Activated CD8-positive, alpha-beta T cell treated with anti-CD3 and anti-CD28 coated beads, Interleukin-2, amount 10 ng/mL, durations not matched to agents 7 days and 5 days (primary cell): ENCODE results near the gene TRIM44. TPM values are rescaled to one million over a fixed set of nuclear protein-coding genes. Genes with fewer than 3 reads are reported as not detected.
"Not testable (repeated sequence)": the region's sequence is repeated elsewhere in the genome, so short reads cannot be mapped to it uniquely, and the experiment has no call there.

Experiments
- ATAC-seq: fragments of 150-1000 bp; cut with Tn5 transposase; one replicate; pipeline ENCODE4 v1.10.0; 2021; ENCODE audit warnings: moderate library complexity
- CTCF ChIA-PET: fragments of 350-600 bp; sonication (Branson Sonifier 250); formaldehyde crosslinking; loops from one replicate; lab custom pipeline; 2021; ENCODE audit warnings: antibody characterized with exemption; lab: Charles Lee
- POLR2A ChIA-PET: fragments of 350-600 bp; sonication (Branson Sonifier 250); formaldehyde crosslinking; loops from one replicate; lab custom pipeline; 2021; ENCODE audit warnings: antibody characterized with exemption; lab: Charles Lee
- DNase-seq: peaks from one replicate; pipeline ENCODE4 v3.0.0-alpha.2; 2020
- H3K27ac Mint-ChIP-seq: one replicate; pipeline ENCODE4 v1.8.0; 2021; ENCODE audit warnings: mild to moderate bottlenecking, mixed read lengths
- H3K27me3 Mint-ChIP-seq: one replicate; pipeline ENCODE4 v1.8.0; 2021; ENCODE audit warnings: low read depth, mixed read lengths
- H3K36me3 Mint-ChIP-seq: one replicate; pipeline ENCODE4 v1.8.0; 2021; ENCODE audit warnings: low read depth, mixed read lengths
- H3K4me1 Mint-ChIP-seq: one replicate; pipeline ENCODE4 v1.8.0; 2021; ENCODE audit warnings: low read depth, mixed read lengths
- H3K4me3 Mint-ChIP-seq: one replicate; pipeline ENCODE4 v1.8.0; 2021; ENCODE audit warnings: mild to moderate bottlenecking, mixed read lengths
- H3K9me3 Mint-ChIP-seq: one replicate; pipeline ENCODE4 v1.8.0; 2022; ENCODE audit warnings: mixed read lengths; ENCODE audit not compliant: insufficient read depth
- total RNA-seq, 2 experiments: library from RNA; stranded (reverse); gene quantifications; one replicate each; pipeline ENCODE4 v1.2.3, GENCODE V29; 2021

The TRIM44 gene
- total RNA-seq, 2 experiments from 2014 or later = 33.8 to 34.5 TPM

DNA sequence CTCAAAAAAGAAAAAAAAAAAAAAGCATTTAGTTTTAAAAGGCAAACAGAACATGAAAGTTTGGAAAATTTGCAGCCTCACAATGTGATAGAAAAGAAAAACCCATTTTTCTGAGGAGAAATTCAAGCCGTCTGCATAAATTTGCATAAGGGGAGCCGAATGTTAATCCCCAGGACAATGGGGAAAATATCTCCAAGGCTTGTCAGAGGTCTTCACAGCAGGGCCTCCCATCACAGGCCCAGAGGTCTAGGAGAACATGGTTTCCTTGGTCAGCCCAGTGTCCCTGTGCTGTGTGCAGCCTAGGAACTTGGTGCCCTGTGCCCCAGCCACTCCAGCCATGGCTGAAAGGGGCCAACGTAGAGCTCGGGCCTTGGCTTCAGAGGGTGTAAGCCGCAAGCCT is 109.1 kb downstream of the TRIM44 start:
- Mint-ChIP-seq H3K4me1 (no peaks in the 10 kb centered on the region), H3K27me3 (no peaks in the 10 kb centered on the region), H3K36me3 (peaks cover 23% of the 10 kb centered on the region), H3K4me3 (no peak overlapping the region), H3K9me3 (peaks cover 9% of the 10 kb centered on the region), H3K27ac (no peak overlapping the region)
- DNase-seq (no peak), ATAC-seq (no peak)
- POLR2A ChIA-PET = no interaction called here
- CTCF ChIA-PET = no interaction called here

DNA sequence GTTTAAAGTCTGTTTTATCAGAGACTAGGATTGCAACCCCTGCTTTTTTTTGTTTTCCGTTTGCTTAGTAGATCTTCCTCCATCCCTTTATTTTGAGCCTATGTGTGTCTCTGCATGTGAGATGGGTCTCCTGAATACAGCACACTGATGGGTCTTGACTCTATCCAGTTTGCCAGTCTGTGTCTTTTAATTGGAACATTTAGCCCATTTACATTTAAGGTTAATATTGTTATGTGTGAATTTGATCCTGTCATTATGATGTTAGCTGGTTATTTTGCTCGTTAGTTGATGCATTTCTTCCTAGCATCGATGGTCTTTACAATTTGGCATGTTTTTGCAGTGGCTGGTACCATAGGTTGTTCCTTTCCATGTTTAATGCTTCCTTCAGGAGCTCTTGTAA is 114.7 kb downstream of the TRIM44 start:
- POLR2A ChIA-PET, H3K4me1 Mint-ChIP-seq, H3K27me3 Mint-ChIP-seq, ATAC-seq, H3K4me3 Mint-ChIP-seq, H3K27ac Mint-ChIP-seq, CTCF ChIA-PET, DNase-seq: not testable (repeated sequence)
- peaks cover 17% of the 10 kb centered on the region for H3K36me3 Mint-ChIP-seq
- peaks cover 13% of the 10 kb centered on the region for H3K9me3 Mint-ChIP-seq

DNA sequence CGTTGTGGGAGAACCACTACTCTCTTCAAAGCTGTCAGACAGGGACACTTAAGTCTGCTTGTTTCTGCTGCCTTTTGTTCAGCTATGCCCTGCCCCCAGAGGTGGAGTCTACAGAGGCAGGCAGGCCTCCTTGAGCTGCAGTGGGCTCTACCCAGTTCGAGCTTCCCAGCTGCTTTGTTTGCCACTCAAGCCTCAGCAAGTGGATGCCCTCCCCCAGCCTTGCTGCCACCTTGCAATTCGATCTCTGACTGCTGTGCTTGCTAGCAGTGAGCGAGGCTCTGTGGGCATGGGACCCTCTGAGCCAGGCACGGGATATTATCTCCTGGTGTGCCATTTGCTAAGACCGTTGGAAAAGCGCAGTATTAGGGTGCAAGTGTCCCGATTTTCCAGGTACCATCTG is 116.4 kb downstream of the TRIM44 start:
- ATAC-seq, H3K4me1 Mint-ChIP-seq, DNase-seq, H3K9me3 Mint-ChIP-seq, H3K27me3 Mint-ChIP-seq, H3K27ac Mint-ChIP-seq, H3K4me3 Mint-ChIP-seq: not testable (repeated sequence)
- peaks cover 14% of the 10 kb centered on the region for H3K36me3 Mint-ChIP-seq
- CTCF ChIA-PET = interaction anchor here (1.4 kb wide), 1 partner anchor 43 kb away, joined by 4 read pairs; no protein-coding TSS in a partner anchor
- POLR2A ChIA-PET = interaction anchor here (0.7 kb wide), 1 partner anchor 25 kb away, joined by 3 read pairs; no protein-coding TSS in a partner anchor

DNA sequence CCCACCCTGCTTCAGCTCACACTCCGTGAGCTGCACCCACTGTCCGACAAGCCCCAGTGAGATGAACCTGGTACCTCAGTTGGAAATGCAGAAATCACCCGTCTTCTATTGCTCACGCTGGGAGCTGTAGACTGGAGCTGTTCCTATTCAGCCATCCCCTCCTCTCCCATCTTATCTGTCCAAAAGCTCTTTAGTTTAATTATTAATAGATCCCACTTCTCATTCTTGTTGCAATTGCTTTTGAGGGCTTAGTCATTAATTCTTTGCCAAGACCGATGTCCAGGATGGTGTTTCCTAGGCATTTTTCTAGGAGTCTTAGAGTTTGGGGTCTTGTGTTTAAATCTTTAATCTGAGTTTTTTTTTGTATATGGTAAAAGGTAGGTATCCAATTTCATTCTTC is 116.8 kb downstream of the TRIM44 start:
- Mint-ChIP-seq H3K4me3 (no peak overlapping the region), H3K4me1 (peaks cover 8% of the 10 kb centered on the region), H3K36me3 (peaks cover 14% of the 10 kb centered on the region), H3K9me3 (peaks cover 4% of the 10 kb centered on the region), H3K27me3 (no peaks in the 10 kb centered on the region), H3K27ac (no peak overlapping the region)
- ATAC-seq (no peak), DNase-seq (no peak)
- POLR2A ChIA-PET = interaction anchor here (0.7 kb wide), 1 partner anchor 25 kb away, joined by 3 read pairs; no protein-coding TSS in a partner anchor
- CTCF ChIA-PET = interaction anchor here (1.4 kb wide), 1 partner anchor 43 kb away, joined by 4 read pairs; no protein-coding TSS in a partner anchor

DNA sequence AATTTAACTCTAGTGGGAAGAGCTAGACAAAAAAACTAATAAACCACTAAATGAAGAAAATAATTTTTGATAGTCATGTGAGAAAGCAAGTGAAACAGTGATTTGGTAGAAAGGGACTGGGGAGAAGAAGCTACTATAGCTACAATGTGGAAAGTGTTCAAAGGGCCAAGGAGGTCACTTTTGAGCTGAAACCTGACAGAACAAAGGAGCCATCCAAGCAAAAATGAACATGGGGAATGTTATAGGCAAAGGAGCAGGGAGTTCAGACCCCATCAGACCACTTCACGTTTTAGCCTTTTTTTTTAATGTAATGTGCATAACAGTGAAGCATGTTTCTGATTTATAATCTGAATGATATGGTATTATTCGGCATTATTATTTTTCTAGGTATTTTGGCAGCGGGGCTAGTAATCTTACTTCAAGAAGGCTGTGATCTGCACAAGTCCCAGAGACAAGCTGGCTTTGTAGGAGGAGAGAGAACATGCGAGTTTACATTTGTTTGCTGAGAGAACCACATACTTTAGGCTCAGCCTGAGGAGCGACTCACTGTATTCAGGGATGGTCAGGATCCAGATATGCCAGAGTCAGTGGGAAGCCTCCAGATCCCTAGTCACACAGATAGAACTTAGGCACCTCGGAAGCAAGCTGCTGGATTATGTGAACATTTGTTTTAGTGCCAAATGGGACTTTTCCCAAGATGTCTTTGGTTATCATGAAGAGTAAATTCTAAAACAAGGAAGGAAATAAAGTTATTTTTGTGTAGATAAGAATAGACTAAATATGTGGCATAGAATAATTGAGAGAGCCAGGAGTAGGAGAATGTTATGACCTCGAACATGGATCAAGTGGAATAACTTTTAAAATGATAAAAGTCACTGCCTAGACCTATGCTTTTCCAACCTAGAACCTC is 118.6 kb downstream of the TRIM44 start:
- CTCF ChIA-PET = no interaction called here
- H3K27me3 Mint-ChIP-seq = no peaks in the 10 kb centered on the region
- POLR2A ChIA-PET = no interaction called here
- peaks cover 25% of the 10 kb centered on the region for H3K4me1 Mint-ChIP-seq
- ATAC-seq (no peak), DNase-seq (no peak)
- no peak overlapping the region for H3K27ac Mint-ChIP-seq
- no peak overlapping the region for H3K4me3 Mint-ChIP-seq
- peaks cover 14% of the 10 kb centered on the region for H3K36me3 Mint-ChIP-seq
- H3K9me3 Mint-ChIP-seq = peaks cover 4% of the 10 kb centered on the region

DNA sequence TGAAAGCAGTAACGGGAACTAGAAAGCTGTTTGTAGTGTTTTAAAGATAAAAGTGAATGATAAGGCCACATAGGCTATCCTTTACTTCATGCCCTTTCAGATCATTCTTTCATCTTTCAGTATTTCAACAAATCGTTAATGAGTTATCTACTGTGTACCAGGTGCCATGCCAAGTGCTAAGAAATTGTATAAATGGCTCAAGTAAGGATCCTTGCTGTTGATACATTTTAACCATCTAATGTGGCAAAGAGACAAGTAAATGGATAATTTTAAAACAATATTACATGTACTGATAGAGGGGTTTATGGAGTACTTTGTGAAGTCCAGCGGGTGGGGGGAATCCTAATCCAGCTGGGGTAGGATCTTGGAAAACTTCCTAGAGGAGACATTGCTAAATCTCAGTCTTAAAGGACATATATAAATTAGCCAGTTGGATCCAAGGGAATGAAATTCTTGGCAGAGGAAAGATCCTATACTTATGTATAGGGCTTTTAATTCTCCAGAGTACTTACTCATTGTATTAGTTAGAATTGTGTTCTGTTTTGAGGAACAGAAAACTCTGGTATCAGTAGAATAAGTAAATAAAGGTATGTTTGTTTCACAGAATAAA is 119.4 kb downstream of the TRIM44 start:
- ChIA-PET CTCF (interaction anchor here (1.0 kb wide), 1 partner anchor 40 kb away, joined by 3 read pairs; no protein-coding TSS in a partner anchor), POLR2A (no interaction called here)
- H3K36me3 Mint-ChIP-seq = peaks cover 15% of the 10 kb centered on the region
- H3K4me3 Mint-ChIP-seq = no peak overlapping the region
- no peak overlapping the region for H3K27ac Mint-ChIP-seq
- peaks cover 4% of the 10 kb centered on the region for H3K9me3 Mint-ChIP-seq
- ATAC-seq (no peak), DNase-seq (no peak)
- no peaks in the 10 kb centered on the region for H3K27me3 Mint-ChIP-seq
- H3K4me1 Mint-ChIP-seq = peaks cover 32% of the 10 kb centered on the region

DNA sequence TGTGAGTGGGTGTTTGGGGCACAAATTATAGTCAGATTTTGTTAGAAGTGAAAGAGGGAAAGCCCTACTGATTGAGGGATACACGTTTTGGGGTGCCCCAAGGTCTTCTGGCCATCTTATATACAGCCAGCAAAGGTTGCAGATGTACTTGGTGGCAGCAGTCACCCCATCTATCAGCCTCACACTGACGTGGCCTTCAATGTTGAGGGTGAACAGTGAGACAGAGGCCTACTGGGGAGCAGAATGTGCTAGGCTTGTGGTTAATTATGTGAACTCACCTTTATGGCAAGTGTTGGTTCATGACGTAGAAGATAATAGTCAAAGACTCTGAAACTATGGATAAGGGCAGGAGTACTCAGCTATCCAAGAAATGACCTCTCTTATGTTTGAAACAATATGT is 121.2 kb downstream of the TRIM44 start:
- H3K4me1 Mint-ChIP-seq = peaks cover 34% of the 10 kb centered on the region
- DNase-seq = no peak
- no peaks in the 10 kb centered on the region for H3K27me3 Mint-ChIP-seq
- H3K27ac Mint-ChIP-seq = no peak overlapping the region
- peaks cover 4% of the 10 kb centered on the region for H3K9me3 Mint-ChIP-seq
- no peak for ATAC-seq
- CTCF ChIA-PET = no interaction called here
- POLR2A ChIA-PET = no interaction called here
- no peak overlapping the region for H3K4me3 Mint-ChIP-seq
- peaks cover 15% of the 10 kb centered on the region for H3K36me3 Mint-ChIP-seq

DNA sequence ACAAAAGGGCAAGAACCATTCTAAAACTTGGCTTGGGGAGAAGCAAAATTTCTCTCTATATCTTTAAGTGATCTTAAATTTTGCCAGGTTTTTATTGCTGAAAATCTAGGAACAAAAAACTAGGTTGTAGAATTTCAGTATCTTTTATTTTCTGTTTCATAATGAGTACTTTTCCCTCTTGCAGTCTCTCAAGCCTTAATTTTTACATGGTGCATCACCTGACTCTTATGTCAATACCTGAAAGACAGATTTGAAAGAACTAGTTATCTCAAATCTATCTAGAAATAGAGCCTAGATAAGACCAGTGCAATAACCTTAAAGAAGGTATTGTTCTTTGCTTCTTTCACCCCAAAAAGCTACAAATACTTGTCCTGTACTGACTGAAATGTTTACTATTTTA is 122.1 kb downstream of the TRIM44 start:
- peaks cover 10% of the 10 kb centered on the region for H3K36me3 Mint-ChIP-seq
- no peak overlapping the region for H3K27ac Mint-ChIP-seq
- ATAC-seq (no peak), DNase-seq (no peak)
- no peaks in the 10 kb centered on the region for H3K27me3 Mint-ChIP-seq
- H3K4me3 Mint-ChIP-seq = no peak overlapping the region
- peaks cover 34% of the 10 kb centered on the region for H3K4me1 Mint-ChIP-seq
- no peaks in the 10 kb centered on the region for H3K9me3 Mint-ChIP-seq
- ChIA-PET CTCF (interaction anchor here (2.3 kb wide), 1 partner anchor 37 kb away, joined by 14 read pairs; no protein-coding TSS in a partner anchor), POLR2A (no interaction called here)

DNA sequence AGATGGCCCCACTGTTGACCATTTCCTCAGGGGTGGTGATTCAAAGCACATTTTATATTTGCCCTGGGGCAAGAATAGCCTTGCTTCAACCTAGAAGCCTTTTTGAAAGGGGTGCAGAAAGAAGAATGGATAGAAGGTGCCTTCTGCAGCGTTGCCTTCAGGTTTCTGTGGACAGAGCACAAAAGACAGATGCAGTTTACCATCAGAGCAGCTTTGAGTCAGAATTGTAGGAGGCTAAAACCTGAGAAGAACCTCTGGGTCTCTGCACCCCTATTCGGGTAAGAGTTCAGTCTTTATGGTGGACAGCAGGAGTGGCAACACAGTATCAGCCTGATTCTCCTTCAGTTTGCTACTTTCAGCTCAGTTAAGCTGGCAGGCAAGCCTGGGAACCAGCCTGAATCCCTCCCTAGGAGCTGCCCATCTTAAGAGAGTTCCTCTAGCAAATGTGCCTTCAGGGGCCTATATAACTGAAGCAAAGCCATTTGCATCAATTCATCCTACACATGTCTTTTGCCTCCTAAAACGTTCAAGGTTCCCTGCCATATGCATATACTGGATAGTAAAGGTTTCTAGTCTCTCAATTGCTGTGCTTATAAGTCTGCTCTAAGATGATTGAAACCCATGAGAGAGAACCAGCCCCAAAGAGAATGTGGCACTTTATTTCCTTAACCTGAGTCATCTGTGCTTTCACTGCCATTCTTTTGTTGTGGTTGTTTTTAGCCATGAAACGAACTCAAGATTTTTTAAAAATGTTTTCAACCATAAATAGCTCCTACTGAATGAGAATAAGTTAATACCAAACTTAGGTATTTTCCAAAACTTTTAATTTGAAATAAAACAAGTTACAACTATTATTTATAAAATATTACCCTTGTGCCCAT is 123.0 kb downstream of the TRIM44 start:
- Mint-ChIP-seq H3K4me3 (no peak overlapping the region), H3K9me3 (no peaks in the 10 kb centered on the region), H3K27ac (peak overlapping the region; percentile 17), H3K4me1 (peaks cover 34% of the 10 kb centered on the region), H3K36me3 (peaks cover 10% of the 10 kb centered on the region), H3K27me3 (no peaks in the 10 kb centered on the region)
- ChIA-PET CTCF (interaction anchor here (2.3 kb wide), 1 partner anchor 36 kb away, joined by 14 read pairs; no protein-coding TSS in a partner anchor), POLR2A (no interaction called here)
- ATAC-seq = peak; percentile 74
- DNase-seq = no peak

DNA sequence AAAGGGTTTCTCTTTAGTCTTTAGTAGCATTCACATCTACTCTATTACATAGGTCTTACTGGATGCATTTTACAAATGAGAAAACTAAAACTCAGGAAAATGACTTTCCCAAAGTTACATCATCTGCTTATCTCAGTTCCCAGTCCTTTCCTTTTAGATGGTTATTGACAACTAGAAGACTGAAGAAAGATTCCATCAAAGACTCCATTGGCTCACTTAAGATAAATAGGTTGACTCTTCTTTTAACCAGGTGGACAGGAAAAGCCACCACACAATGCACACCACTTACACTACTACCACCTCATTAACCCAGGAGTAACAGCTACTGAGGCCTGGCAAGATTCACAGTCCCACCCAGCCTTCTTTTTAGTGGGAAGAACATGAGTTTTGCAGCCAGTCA is 123.6 kb downstream of the TRIM44 start:
- H3K4me1 Mint-ChIP-seq = peaks cover 34% of the 10 kb centered on the region
- no peak overlapping the region for H3K27ac Mint-ChIP-seq
- no peak overlapping the region for H3K4me3 Mint-ChIP-seq
- H3K27me3 Mint-ChIP-seq = no peaks in the 10 kb centered on the region
- no peak for ATAC-seq
- ChIA-PET CTCF (interaction anchor here (2.3 kb wide), 1 partner anchor 36 kb away, joined by 14 read pairs; no protein-coding TSS in a partner anchor), POLR2A (no interaction called here)
- peaks cover 10% of the 10 kb centered on the region for H3K36me3 Mint-ChIP-seq
- DNase-seq = no peak
- H3K9me3 Mint-ChIP-seq = no peaks in the 10 kb centered on the region

DNA sequence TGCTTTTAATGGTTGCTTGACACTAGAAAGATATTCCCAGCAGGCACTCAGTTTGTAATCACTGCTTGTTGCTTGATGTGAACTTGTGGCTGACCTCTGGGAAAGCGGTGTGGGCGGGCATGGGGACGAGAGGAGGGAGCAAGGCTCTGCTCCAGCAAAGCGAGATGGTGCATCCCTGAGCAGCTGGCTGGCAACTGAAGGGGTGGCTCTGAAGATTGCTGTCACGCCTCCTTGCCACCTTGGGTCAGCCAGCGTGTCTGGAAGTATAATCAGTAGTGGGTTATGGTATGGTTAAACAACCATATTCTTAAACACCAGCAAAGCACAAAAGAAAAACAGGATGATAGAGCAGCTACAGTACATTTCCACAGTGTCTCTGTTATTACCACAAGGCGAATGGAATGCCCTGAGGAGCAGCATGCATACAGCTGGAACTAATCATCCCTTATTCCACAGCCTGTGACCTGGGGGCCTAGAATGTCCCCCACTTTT is 124.5 kb downstream of the TRIM44 start:
- H3K9me3 Mint-ChIP-seq = no peaks in the 10 kb centered on the region
- H3K36me3 Mint-ChIP-seq = peaks cover 6% of the 10 kb centered on the region
- no peak overlapping the region for H3K4me3 Mint-ChIP-seq
- CTCF ChIA-PET = no interaction called here
- POLR2A ChIA-PET = no interaction called here
- H3K27me3 Mint-ChIP-seq = no peaks in the 10 kb centered on the region
- DNase-seq = no peak
- H3K4me1 Mint-ChIP-seq = peaks cover 34% of the 10 kb centered on the region
- H3K27ac Mint-ChIP-seq = no peak overlapping the region
- no peak for ATAC-seq
